Measurements from ENCODE around the gene MME.

MME gene

DNA sequence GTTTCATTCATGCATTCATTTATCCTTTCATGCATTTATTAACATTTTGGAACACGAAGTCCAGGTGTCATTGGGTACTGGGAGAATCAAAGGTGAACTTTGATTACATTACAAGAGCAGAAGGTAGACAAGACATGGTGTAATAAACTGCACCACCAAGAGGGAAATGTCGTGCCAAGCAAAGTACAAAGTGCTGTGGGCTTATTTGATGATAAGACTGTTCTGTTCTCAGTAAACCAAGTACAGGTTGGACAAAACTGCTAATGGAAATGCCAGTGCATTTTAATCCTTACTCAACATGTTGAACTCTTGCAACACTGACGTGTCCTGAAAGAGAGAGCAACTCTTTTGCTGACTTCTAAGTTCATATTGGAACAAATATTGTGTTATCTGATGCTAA, 69.4 kb downstream of the MME start:
- DNase-seq (ENCODE audit: low read depth), result no peak

DNA sequence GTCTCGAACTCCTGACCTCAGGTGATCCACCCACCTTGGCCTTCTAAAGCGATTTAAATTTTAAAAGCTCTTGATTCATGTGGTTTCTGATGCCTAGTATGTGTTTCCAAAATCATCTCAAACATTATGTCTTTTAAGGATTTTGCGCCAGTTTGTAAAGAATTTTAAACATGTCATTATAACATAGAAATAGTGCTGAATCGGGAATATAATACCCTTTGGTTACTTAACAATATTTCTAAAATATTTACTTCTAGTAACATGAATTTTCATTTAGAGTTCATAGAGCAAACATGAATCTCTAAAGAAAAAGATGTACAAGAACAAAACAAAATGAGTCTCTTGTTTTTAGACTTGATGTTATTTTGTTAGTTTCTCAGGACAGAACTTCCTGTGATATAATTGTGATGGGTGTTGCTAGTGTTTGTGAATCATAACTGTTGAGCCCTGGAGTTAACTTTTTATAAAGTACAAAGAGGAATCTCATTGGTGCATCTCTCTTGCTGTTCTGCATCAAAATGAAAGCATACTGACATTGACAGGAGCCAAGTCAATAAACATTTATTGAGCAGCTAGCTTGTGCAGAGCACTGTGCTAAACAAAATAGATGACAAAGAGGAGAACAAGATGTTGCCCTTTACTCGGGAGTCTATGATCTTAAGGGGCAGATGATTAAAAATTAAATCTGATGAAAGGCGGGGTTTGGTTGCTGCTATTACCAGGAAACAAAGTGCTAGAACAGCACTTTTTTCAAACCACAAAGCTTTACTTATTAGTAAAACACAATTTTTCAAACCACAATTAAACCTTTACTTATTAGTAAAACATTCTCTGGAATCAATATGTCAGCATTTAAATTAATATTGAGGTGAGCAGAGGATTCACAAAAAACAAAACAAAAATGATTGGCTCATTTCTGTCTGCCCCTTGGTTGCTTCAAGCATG, 73.4 kb downstream of the MME start:
- DNase-seq (ENCODE audit: low read depth), result no peak

DNA sequence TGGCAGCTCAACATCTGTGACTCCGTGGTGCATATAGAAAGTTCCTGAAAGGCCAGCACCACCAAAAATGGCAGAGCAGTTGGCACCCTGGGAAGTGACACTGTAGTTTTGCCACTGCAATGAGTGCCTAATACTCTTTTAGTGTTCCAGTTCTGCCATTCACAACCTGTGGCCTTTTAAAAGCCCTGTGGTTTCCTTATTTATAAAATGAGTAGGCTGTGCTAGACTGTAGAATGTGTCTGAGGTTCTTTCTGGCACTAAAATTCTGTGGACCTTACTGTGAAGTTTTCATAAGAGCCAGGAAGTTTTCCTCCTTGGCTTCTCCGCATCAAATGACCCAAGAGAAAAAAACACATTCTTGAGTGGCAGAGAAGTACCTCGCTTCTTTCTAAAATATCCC, 74.1 kb downstream of the MME start:
- DNase-seq (ENCODE audit: low read depth), result no peak

DNA sequence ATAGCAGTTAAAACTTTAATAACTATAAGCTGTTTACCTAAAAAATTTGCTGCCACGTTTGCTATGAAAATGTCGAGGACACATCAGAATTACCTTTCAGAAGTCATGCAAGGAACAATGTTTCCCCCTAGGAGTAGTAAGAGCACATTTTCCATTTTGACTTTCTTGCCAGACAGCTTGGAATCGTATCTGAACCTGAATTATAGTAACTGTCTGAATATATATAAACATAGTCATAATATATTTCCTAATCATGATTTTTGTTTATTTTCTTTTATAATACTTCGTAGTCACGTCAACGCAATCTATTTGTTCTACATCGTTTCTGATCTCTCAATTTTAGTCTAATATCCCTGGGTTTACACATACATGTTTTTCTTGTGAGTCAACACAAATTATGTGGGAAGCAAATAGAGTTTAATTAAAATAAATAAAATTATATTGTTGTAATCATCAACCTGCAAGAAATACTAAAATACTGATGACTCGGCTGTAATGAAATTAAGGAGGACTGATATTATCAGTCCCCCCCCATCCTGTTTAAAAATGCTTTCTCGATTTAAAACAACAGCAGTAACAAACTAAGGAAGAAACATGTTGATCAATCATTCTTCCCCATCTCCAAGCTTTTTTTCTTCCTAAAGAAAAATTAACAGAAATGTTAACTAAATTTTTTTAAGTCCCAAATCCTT, 78.4 kb downstream of the MME start:
- DNase-seq (ENCODE audit: low read depth), result no peak

DNA sequence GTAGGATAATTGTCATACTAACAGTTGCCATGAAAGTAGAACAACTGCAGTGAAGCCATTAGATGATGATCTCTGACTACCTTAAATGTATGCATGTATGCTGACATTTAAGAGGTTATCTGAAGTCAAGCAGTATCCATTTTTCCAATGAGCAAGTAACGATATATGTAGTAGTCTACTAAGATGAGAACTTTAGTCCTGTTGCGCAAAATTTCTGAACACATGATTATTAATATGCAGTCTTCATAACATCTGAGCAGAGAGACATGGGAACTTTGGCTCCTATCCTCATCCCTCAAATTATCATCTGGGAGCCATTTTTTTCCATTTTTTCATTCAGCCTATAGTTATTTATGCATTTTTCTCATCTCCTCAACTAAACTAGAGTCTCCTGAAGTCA, 79.2 kb downstream of the MME start:
- no peak for DNase-seq (ENCODE audit: low read depth)

DNA sequence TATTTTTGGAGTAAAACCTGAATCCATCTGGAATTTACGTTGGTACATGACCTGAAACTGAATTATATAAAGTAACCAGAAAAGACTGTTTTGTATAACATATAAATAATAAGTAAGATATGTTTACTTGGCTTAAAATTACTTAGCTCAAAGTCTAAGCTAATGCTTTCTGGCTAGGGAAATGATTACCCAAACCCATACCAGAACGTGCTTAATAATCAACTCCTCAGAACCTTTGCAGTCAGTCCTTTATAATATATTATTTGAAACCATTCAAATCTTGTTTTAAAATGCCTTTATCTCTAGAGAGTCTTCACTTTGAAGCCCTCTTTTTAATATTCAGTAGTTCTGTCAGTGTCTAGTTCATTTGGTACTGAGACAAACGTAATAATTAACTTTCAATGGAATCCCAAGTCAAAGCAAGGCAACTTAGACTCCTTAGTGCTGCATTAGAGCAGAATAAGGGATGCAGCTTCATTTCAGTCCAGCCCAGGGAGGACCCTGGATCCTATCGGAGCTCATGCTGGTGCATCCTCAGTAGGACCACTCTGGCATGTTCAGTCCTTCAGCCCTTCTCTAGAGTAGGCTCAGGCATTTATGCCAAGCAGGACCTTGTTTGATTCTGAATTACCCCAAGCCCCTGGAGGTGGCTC, 81.6 kb downstream of the MME start:
- no peak for DNase-seq (ENCODE audit: low read depth)

DNA sequence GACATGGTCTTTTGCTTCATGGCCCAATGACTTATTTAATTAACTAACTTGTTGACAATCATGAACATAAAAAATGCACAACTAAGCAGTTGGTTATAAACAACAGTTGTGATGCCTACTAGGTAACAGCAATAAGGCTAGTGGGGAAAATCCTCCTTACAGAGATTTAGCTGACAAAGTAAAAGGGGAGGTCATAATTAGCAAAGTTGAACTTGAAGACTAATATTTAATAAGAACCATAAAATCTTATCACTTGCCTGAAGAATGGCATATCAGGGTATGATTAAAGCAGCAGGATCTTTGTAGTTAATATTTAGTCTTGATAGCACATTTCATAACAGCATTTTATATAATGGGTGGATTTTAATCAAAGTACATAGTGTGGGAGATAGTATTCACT, 84.2 kb downstream of the MME start:
- DNase-seq (ENCODE audit: low read depth), result no peak

DNA sequence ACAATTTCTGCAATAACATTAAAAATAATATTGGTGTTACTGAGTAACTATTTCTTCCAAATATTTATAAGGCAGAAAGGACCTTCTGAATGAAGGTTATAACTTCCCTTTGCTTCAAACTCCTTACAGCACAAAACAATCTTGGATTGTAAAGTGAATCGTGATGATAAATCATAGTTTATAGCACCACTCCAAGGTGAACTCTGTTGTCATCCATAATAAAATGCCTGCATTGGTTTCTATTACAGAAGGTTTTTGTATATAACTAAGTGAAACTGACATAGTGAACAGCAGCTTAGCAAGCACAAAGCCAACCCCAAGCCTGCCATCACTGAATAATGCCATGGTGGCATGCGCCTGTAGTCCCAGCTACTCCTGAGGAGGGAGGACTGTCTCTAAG, 86.3 kb downstream of the MME start:
- no peak for DNase-seq (ENCODE audit: low read depth)

DNA sequence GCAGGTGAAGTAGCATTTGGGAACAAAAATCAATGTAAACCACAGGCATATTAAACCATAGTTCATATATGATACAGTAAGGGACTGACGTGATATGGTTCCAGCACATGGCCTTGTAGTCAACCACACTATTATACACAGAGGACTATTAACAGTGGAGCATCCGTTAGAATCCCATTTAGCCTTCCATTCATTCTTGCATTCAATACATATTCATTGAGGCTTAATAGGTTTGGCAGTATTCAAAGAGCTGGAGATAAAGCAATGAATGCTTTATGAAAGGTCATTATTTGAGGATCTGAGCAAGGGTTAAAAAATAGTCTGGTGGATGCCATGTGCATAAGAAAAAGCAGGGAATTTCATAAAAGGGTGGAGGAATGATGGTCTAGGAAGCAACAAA, 89.1 kb downstream of the MME start:
- no peak for DNase-seq (ENCODE audit: low read depth)

DNA sequence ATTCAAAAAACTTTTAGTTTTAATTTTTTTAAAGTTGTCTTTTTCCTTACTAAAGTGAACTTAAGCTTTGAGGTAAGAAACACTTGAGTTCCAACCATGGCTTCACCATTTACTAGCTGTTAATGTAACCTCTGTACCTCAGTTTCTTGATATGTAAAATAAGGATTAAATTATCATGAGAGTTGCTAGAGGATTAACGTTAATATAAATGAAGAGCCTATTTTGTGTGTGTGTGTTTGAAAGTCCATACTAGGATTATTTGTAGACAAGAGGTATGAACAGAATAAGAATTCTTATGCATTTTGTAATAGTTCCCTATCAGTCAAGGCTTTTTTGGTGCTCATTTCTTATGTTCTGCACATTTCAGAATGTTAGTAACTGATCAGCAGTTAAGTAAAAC, 93.7 kb downstream of the MME start:
- DNase-seq (ENCODE audit: low read depth), result no peak

DNA sequence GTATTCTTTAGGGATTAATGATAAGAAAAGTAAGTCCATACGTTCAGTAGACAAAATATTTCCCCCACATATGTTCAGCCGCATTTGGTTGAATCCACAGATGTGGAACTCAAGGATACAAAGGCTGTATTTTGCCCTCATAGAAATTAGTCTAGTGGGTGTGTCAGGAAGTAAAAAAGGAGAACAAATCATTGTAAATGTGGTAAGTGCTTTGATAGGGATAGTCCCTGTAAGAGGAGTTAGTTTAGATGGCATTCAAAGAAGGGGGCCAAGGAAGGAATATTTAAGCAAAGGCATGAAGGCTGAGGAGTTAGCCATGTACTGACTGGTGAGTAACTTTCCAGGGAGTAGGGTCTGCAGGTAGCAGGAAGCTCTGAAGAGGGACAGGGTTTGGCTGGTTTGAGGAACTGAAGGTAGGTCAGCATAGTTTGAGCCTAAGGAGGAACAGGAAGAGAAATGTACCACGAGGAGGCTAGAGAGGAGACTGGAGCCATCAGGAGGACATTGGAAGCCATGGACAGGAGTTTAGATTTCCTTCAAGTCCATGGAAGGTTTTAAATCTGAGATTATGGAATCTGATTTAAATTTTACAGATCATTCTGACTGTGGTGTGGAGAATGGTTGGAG, 98.8 kb downstream of the MME start:
- DNase-seq (ENCODE audit: low read depth), result no peak

DNA sequence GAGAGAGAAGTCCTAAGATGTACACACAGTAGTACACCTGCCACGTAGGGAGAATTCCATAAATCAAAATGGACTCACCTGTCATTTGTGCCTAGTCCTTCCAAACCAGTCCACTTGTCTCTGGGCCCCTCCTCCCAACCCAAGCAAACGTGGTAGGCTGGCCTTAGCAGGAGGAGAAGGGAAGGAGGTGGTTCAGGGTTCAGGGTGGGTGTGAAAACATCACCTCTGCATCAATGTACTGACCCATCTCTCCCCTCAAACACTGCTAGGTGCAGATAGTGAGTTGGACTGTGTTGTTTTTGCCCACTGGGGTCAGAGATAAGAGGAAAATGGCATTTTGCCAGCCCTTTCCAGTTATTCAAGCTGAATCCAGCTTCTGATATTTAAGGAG, 99.3 kb downstream of the MME start:
- DNase-seq (ENCODE audit: low read depth), result no peak

DNA sequence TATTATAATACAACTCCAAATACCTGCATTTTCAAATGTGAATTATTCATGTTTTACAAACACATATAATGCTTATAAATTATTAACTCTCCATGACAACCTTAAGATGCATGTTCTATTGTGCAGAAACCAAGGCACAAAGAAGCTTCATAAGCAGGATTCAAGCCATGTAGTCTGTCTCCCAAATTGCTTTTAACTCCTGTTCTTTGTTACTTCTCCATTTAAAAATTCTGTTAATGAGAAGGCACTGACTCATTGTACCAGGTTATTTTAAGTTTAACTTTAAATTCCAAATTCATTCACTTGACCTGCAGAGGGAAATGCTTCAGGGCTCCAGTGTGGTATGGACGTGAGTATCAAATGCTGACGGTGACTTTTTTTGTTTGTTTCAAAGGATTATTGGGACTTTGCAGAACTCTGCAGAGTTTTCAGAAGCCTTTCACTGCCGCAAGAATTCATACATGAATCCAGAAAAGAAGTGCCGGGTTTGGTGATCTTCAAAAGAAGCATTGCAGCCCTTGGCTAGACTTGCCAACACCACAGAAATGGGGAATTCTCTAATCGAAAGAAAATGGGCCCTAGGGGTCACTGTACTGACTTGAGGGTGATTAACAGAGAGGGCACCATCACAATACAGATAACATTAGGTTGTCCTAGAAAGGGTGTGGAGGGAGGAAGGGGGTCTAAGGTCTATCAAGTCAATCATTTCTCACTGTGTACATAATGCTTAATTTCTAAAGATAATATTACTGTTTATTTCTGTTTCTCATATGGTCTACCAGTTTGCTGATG, 100.0 kb downstream of the MME start:
- DNase-seq (ENCODE audit: low read depth), result no peak

DNA sequence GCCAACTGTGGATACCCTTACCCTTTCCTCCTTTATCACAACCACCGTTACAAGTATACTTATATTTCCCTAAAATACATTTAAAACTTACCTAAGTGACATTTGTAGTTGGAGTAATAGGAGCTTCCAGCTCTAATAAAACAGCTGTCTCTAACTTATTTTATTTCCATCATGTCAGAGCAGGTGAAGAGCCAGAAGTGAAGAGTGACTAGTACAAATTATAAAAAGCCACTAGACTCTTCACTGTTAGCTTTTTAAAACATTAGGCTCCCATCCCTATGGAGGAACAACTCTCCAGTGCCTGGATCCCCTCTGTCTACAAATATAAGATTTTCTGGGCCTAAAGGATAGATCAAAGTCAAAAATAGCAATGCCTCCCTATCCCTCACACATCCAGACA, 102.3 kb downstream of the MME start:
- DNase-seq (ENCODE audit: low read depth), result no peak

DNA sequence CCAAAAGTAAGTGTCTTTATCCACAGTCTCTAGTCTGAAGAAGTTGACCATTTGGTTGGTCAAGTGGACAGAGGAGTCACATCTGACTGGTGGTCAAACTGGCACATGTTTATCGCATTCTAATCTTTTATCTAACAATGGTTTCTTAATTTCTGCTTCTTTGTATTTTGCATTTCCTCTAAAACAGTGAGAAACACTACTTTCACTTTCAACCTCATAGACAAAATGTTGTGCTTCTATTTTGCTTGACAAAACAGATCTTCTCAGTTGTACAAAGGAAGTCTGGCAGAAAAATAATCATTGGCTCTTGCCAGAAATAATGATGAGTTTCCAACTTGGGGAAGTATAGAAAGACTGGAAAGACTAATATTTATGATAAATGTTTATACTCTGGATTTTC, 103.9 kb downstream of the MME start:
- DNase-seq (ENCODE audit: low read depth), result no peak

DNA sequence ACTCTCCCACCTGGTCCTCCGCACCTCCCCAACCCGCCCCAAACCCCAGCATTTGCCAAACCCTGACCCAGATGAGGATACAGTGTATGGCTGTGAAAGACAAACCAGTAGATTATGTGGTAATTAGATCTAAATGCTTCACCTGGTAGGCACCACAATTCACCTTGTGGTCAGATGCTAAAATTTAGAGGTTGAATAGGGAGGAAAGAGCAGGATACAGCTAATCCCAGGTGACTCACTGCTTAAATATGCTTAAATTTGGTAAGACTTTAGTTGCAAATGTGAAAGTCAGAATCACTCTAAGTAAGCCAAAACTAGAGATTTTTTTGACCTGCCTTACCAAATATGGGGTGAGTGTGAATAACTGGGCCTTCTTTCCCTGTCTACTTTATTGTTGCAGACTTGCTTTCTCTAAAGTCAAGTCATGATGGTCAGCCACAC, 105.5 kb downstream of the MME start:
- DNase-seq (ENCODE audit: low read depth), result no peak

DNA sequence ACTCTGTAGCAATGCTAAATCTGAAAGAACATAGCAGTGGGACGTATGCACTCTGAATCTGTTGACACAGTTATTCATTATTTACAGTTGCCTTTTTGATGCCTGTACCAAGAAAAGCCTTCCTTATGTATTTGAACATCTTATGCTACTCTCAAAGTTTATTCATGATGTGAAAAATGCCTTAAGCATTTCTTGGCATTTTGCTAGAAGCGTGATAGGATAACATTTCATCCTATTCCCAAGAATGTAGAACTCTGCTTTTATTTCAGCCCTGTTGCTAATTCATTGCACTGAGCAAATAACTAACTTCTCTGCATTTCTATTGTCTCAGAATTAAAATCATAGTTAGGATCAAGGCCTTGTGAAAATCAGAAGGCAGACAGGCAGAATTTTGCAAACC, 107.9 kb downstream of the MME start:
- no peak for DNase-seq (ENCODE audit: low read depth)

DNA sequence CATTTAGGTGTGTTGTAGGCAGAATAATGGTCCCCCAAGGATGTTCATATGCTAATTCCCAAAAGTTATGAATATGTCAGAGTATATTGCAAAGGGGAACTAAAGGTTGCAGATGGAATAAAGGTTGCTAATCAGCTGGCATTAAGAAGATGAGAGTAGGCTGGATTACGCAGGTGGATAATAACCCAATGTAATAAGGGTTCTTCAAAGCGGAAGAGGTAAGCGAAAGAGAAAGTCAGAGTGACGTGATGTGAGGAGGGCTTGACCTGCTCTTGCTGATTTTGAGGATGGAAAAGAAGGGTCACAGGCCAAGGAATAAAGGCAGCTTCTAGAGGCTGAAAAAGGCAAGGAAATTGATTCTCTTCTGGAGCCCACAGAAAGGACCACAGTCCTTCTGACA, 109.4 kb downstream of the MME start:
- no peak for DNase-seq (ENCODE audit: low read depth)

DNA sequence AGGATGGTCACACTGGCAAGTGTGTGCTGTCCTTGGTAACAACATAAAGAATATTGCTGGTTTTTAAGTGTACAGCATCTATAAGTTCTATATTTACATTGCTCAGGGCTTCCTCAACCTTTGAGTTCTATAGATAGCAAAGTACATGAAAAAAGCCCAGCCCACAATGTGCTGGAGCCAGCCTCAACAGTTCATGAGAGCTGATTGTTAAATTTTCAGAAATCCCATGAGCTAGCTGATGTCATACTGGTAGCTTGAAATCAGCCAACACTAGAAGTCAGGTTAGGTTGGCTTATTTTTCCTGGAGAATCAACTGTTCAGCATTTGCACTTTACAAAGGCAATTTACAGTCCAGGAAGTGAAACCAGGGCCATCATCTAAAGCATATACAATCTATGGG, 110.6 kb downstream of the MME start:
- DNase-seq (ENCODE audit: low read depth), result no peak

DNA sequence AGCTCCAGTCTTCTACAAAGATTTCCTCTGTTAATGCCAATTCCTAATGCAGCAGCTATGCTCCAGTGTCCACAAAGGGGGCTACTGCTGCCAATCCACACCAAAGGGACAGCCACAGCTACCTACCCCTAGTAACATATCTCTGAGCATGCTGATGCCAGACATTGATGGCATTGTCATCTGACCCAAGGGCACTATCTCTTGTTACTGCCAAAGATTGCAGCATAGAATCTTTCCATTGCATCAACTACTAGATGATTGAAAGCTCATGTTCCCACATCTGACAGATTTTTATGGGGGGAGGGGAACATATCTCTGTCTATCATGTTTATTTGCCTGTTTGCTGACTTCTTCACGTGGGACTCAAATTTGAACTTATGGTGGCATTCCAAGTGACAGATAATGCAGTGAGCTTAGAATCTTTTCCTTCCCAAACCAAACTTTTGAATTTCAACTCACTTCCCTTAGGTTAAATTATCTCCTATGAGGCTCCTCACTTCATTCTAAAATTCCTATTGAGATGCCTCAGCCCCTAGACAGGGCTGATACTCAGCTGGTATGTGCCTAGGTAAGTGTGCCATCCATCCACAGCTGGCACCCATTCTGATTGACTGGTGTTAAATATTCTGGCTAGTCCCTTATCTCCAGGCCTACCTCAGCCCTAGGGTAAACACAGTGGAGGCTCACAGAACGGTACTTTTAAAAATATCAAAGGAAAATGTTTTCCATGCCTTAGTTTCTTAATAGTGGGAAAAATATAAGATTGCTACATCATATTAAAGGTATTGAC, 113.0 kb downstream of the MME start:
- DNase-seq (ENCODE audit: low read depth), result no peak

DNA sequence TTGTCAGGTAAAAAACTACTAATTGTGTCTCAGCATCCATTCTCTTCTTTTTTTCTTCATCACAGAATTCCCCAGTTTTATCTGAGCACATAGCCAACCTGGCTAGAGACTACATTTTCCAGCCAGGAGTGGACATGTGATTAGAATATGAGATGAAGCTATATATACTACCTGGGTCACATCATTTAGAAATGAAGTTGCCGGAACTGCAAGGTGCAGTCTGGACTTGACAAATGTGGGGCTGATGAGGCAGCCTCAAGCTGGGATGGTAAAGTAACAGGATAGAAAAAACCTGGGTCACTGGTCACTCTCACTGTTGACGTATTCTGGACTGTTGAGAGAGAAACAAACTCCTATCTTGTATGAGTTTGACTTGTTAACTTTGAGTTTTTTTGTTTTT, 113.7 kb downstream of the MME start:
- no peak for DNase-seq (ENCODE audit: low read depth)
